PFSK-1 (cell line): ENCODE results near the gene TRIAP1.

Experiments used
- FOXP2 ChIP-seq: optimal IDR thresholded peaks from 2 replicates; pipeline ENCODE3; 2011; ENCODE audit warnings: borderline replicate concordance, control low read depth, inconsistent platforms; ENCODE audit not compliant: insufficient read depth; ENCODE audit errors: extremely low read length, extremely low read depth
- SIN3A ChIP-seq: IDR thresholded peaks from 2 replicates; pipeline ENCODE4 v1.6.1; 2012; ENCODE audit warnings: mild to moderate bottlenecking, low read length, moderate library complexity, borderline replicate concordance; ENCODE audit not compliant: insufficient read depth
- TAF1 ChIP-seq: IDR thresholded peaks from 2 replicates; pipeline ENCODE4 v1.6.1; 2012; ENCODE audit warnings: low read length, control low read depth, borderline replicate concordance; ENCODE audit not compliant: insufficient read depth

DNA sequence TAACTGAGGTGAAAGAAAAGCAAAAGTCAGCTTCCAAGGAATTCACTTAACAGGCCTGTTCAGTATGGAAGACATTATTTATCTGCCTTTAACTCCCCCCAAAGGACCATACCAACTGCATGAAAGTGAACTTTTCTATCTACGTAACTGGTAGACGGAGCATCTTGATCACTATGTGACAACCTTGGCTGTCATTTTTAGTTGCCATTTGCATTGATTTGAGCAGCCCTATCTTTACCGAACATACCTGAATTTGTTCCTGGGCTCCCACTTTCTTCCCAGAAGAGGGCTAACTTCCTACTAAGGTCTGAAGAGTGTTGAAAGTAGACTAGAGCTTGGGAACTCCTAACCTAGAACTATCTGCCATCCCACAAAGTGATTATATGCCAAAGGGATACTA, 14.0 kb upstream of the TRIAP1 start:
- TF ChIP-seq FOXP2 (no peak), TAF1 (no peak), SIN3A (no peak)
